K562 (cell line): ENCODE measurements around the gene AMBRA1. TPM values are rescaled to one million over a fixed set of nuclear protein-coding genes. Genes with fewer than 3 reads are reported as not detected.
A peak's percentile ranks its signal among the peaks of the same experiment; 100 is the strongest.

Source experiments
- ATAC-seq: fragments of 200-7000 bp; cut with Tn5 transposase; 3 replicates; pipeline ENCODE4 v1.9.1; 2020; ENCODE audit warnings: moderate library complexity
- BruUV-seq: library from RNA; stranded (reverse); fragments of 400-500 nt; replicated peaks from 2 replicates; lab custom pipeline; 2021; lab: Mats Ljungman, UMichigan
- CTCF ChIA-PET: fragments of 300-600 bp; formaldehyde crosslinking; extraction: SDS; loops from one replicate; lab custom pipeline; 2021; ENCODE audit warnings: low intra/inter-chr PET ratio; lab: Yijun Ruan, JAX
- POLR2A ChIA-PET: fragments of 300-600, 350-650 bp; sonication (Branson Sonifier 250); formaldehyde crosslinking; extraction: SDS; loops from one replicate; lab custom pipeline; 2021; ENCODE audit warnings: antibody characterized with exemption, inconsistent platforms; lab: Yijun Ruan, JAX
- DNase-seq, 4 experiments: peaks; one replicate each; pipeline versions ENCODE4 v3.0.0 to v3.0.0-alpha.2; 2011 to 2018; ENCODE audit warnings: low spot score in 3 of 4, mixed read lengths in 3 of 4; ENCODE audit errors: extremely low read depth in 1 of 4
- FAIRE-seq: peaks from 2 replicates; lab custom pipeline; 2011; peaks lifted over from hg19 to GRCh38; lab: Jason Lieb, UNC
- H2AFZ ChIP-seq: 2 replicates; pipeline ENCODE4 v1.6.0; 2011; ENCODE audit warnings: low read depth, low read length, control low read depth, inconsistent platforms
- H3K27ac ChIP-seq: fragments of 200-600 bp; 3 replicates; pipeline ENCODE4 v1.8.0; 2011; ENCODE audit warnings: low read depth, mild to moderate bottlenecking, control low read depth, inconsistent platforms, low read length, moderate library complexity, mixed read lengths; ENCODE audit errors: extremely low read depth
- H3K27me3 ChIP-seq, 2 experiments: fragments of 300-600 bp in 1 of 2; 2 replicates in 1 of 2; 3 replicates in 1 of 2; pipeline versions ENCODE4 v1.6.0 to v1.8.0; 2011; ENCODE audit warnings: inconsistent platforms in 2 of 2, low read length in 2 of 2, mild to moderate bottlenecking in 1 of 2, mixed read lengths in 1 of 2, moderate library complexity in 1 of 2; ENCODE audit not compliant: control insufficient read depth in 2 of 2, insufficient read depth in 2 of 2
- H3K36me3 ChIP-seq: fragments of 300-600 bp; 3 replicates; pipeline ENCODE4 v1.8.0; 2011; ENCODE audit warnings: mild to moderate bottlenecking, low read length, inconsistent platforms; ENCODE audit not compliant: control insufficient read depth, insufficient read depth
- H3K4me1 ChIP-seq, 2 experiments: fragments of 200-600 bp in 1 of 2; replicated peaks in 1 of 2; 2 replicates in 1 of 2; 3 replicates in 1 of 2; pipeline versions ENCODE4 v1.5.1 to v1.8.0; 2011; ENCODE audit warnings: inconsistent platforms in 2 of 2, low read length in 2 of 2, mild to moderate bottlenecking in 1 of 2, mixed read lengths in 1 of 2, moderate library complexity in 1 of 2; ENCODE audit not compliant: control insufficient read depth in 2 of 2, insufficient read depth in 2 of 2
- H3K4me2 ChIP-seq: 2 replicates; pipeline ENCODE4 v1.6.1; 2011; ENCODE audit warnings: low read length, control low read depth, inconsistent platforms, mixed read lengths; ENCODE audit not compliant: insufficient read depth
- H3K4me3 ChIP-seq: fragments of 200-600 bp; sonication (generic), shearing (Covaris generic); 2 replicates; pipeline ENCODE4 v1.5.1; 2016; ENCODE audit warnings: control low read depth, inconsistent platforms
- H3K79me2 ChIP-seq: fragments of 200-600 bp; 3 replicates; pipeline ENCODE4 v1.8.0; 2011; ENCODE audit warnings: low read length, inconsistent platforms; ENCODE audit not compliant: control insufficient read depth, insufficient read depth
- H3K9ac ChIP-seq, 2 experiments: 2 replicates each; pipeline versions ENCODE4 v1.6.0 to v1.6.1; 2011; ENCODE audit warnings: low read depth in 2 of 2, low read length in 2 of 2, control low read depth in 1 of 2, inconsistent platforms in 1 of 2, mild to moderate bottlenecking in 1 of 2, mixed read lengths in 1 of 2; ENCODE audit not compliant: insufficient read depth in 1 of 2
- H3K9me1 ChIP-seq: one replicate; pipeline ENCODE4 v1.6.0; 2011; ENCODE audit warnings: inconsistent platforms, mild to moderate bottlenecking, low read length, moderate library complexity; ENCODE audit not compliant: control insufficient read depth, insufficient read depth
- H3K9me3 ChIP-seq: replicated peaks from 2 replicates; pipeline ENCODE4 v1.5.1; 2011; ENCODE audit warnings: low read depth, low read length, inconsistent platforms; ENCODE audit not compliant: control insufficient read depth, insufficient read depth
- H4K20me1 ChIP-seq: replicated peaks from 2 replicates; pipeline ENCODE4 v1.6.1; 2011; ENCODE audit warnings: low read length, inconsistent platforms, mixed read lengths; ENCODE audit not compliant: control insufficient read depth, insufficient read depth
- HNRNPL ChIP-seq: fragments of 200-400 bp; formaldehyde crosslinking; IDR thresholded peaks from 2 replicates; pipeline ENCODE4 v1.6.1; 2017; ENCODE audit warnings: low read depth, mild to moderate bottlenecking, low read length
- MAZ ChIP-seq, 2 experiments: fragments of 450-650 bp in 1 of 2; sonication (generic) in 1 of 2; formaldehyde crosslinking; IDR thresholded peaks in 1 of 2; conservative IDR thresholded peaks in 1 of 2; 2 replicates each; pipeline versions ENCODE4 v1.4.0 to v1.5.0; 2020; ENCODE audit warnings: mild to moderate bottlenecking in 1 of 2, missing genetic modification reagents in 1 of 2
- MITF ChIP-seq: IDR thresholded peaks from 2 replicates; pipeline ENCODE4 v1.6.1; 2014; ENCODE audit warnings: antibody characterized with exemption
- SMAD1 ChIP-seq: fragments of 150-350 bp; IDR thresholded peaks from 2 replicates; pipeline ENCODE4 v1.6.1; 2014; ENCODE audit warnings: low read length, low read depth; ENCODE audit not compliant: partially characterized antibody
- ZBTB1 ChIP-seq: sonication (generic); formaldehyde crosslinking; IDR thresholded peaks from 2 replicates; pipeline ENCODE4 v1.8.1; 2023; ENCODE audit warnings: missing genetic modification reagents, low read depth, mild to moderate bottlenecking, borderline replicate concordance
- ZNF512 ChIP-seq: IDR thresholded peaks from 2 replicates; pipeline ENCODE4 v1.6.1; 2016; ENCODE audit warnings: missing genetic modification characterization, missing compliant biosample characterization
- WGBS: fragments of 100-300 bp; shearing (Covaris generic); methylation state at CpG from one replicate; pipeline ENCODE4 v1.1.6; 2016; ENCODE audit warnings: low coverage, mixed read lengths; ENCODE audit not compliant: insufficient coverage; ENCODE audit errors: missing lambda C conversion rate; 5-methylcytosine and 5-hydroxymethylcytosine counted together
- in situ Hi-C: fragments of 300-500 bp; cut with MboI; formaldehyde crosslinking; loops from 4 replicates; pipeline ENCODE4 v1.15.0; 2018; ENCODE audit warnings: inconsistent platforms, mixed read lengths
- intact Hi-C: fragments of 100-400 bp; cut with micrococcal nuclease; formaldehyde crosslinking; loops from 2 replicates; pipeline ENCODE4 v1.14.2; 2022
- polyA plus RNA-seq, 8 experiments: library from polyadenylated mRNA; depleted of rRNA in 4 of 8; stranded (reverse) in 5 of 8; unstranded in 3 of 8; fragments of >200 nt; fragmentation: Nextera tagmentation in 2 of 8; fragmentation: Illumina TruSeq in 1 of 8; extraction: Ambion mirVana in 2 of 8; extraction: Trizol in 1 of 8; gene quantifications; 2 replicates each; pipeline versions ENCODE4 v1.2.1 to v1.2.3, GENCODE V29; 2011 to 2014; ENCODE audit warnings: inconsistent platforms in 1 of 8, missing spikeins in 1 of 8
- total RNA-seq, 7 experiments: library from RNA; depleted of rRNA in 6 of 7; stranded (reverse); fragments of >200 nt in 6 of 7; fragmentation: Illumina TruSeq in 2 of 7; extraction: Trizol in 2 of 7; gene quantifications; 2 replicates each; pipeline versions ENCODE4 v1.2.1 to v1.2.3, GENCODE V29; 2011 to 2021; ENCODE audit warnings: low replicate concordance in 1 of 7

AMBRA1 gene
- total and polyA plus RNA-seq, 9 of the 15 experiments (the other 6 are each of a cell fraction or from before 2014, with no cell fraction given), result 0.15 to 24.5 (median 13.0) TPM

- no peak for TF ChIP-seq HNRNPL
- TF ChIP-seq SMAD1, result no peak
- no peak for TF ChIP-seq ZBTB1 (CRISPR knock-in tag)
- 0 out of 4 replicates have a peak, but pooled peaks of 1 of the 2 experiments have one; percentile 2 for TF ChIP-seq MAZ (CRISPR knock-in tag; conservative IDR thresholded peaks at IDR 0.05 in 1 of 2, IDR thresholded peaks at IDR 0.05 in 1 of 2)
- no peak for TF ChIP-seq MITF
- no peak for TF ChIP-seq ZNF512 (tag)
- TF ChIP-seq, all 486 proteins: peak for 1
- Histone ChIP-seq H3K36me3 (peaks cover 2% of the 10 kb centered on the region; the same call in 2 of the 3 replicates), H2AFZ (no peak overlapping the region), H3K27ac (no peak overlapping the region), H3K79me2 (peaks cover 57% of the 10 kb centered on the region), H3K27me3 (no peaks in the 10 kb centered on the region), H4K20me1 (peaks cover 14% of the 10 kb centered on the region), H3K4me3 (no peak overlapping the region), H3K4me1 (peaks cover 0 to 4% of the 10 kb centered on the region in 2 experiments; a peak in 2 of 5 replicates), H3K9ac (no peak overlapping the region), H3K4me2 (no peak overlapping the region), H3K9me3 (no peaks in the 10 kb centered on the region), H3K9me1 (no peaks in the 10 kb centered on the region)
- BruUV-seq, result no TSS peak
- intact Hi-C loops, result loop anchor here (2.0 kb wide), 2 partner anchors 38 to 140 kb away; no protein-coding TSS in a partner anchor
- FAIRE-seq (no peak), ATAC-seq (no peak), DNase-seq (no peak)
- 77% methylated on average over 7 of the region's 8 CpGs for WGBS
- POLR2A ChIA-PET, result interaction anchor here (1.0 to 1.1 kb wide), 2 partner anchors 13 kb away, joined by 5 to 8 read pairs; no protein-coding TSS in a partner anchor
- in situ Hi-C loops, result no loop called here
- CTCF ChIA-PET, result interaction anchor here (0.9 to 1.6 kb wide), 3 partner anchors 9 to 139 kb away, joined by 3 to 6 read pairs (median 6); no protein-coding TSS in a partner anchor
Observed at GRCh38 chr11:46528445-46529094, 65.3 kb downstream of the AMBRA1 start.
